K562 (cell line): ENCODE data around the gene PTPMT1. TPM values are rescaled to one million over a fixed set of nuclear protein-coding genes. Genes with fewer than 3 reads are reported as not detected.

Experiments
- IRF1 ChIP-seq: sonication (generic); formaldehyde crosslinking; IDR thresholded peaks from 2 replicates; pipeline ENCODE4 v1.8.0; 2022; ENCODE audit warnings: missing genetic modification reagents, mild to moderate bottlenecking, borderline replicate concordance
- MAFK ChIP-seq: IDR thresholded peaks from 2 replicates; pipeline ENCODE4 v1.6.1; 2011; ENCODE audit warnings: low read length, improper control_type of control experiment
- MAZ ChIP-seq, 2 experiments: fragments of 450-650 bp in 1 of 2; sonication (generic) in 1 of 2; formaldehyde crosslinking; IDR thresholded peaks in 1 of 2; conservative IDR thresholded peaks in 1 of 2; 2 replicates each; pipeline versions ENCODE4 v1.4.0 to v1.5.0; 2020; ENCODE audit warnings: mild to moderate bottlenecking in 1 of 2, missing genetic modification reagents in 1 of 2
- NUFIP1 ChIP-seq: fragments of 450-650 bp; IDR thresholded peaks from 2 replicates; pipeline ENCODE4 v1.6.1; 2018; ENCODE audit not compliant: partially characterized antibody
- PCBP1 ChIP-seq: fragments of 200-400 bp; formaldehyde crosslinking; IDR thresholded peaks from 2 replicates; pipeline ENCODE4 v1.6.1; 2018; ENCODE audit warnings: mild to moderate bottlenecking, low read depth, low read length; ENCODE audit not compliant: poor library complexity, severe bottlenecking
- SRSF9 ChIP-seq: fragments of 200-400 bp; formaldehyde crosslinking; IDR thresholded peaks from 2 replicates; pipeline ENCODE4 v1.6.1; 2017; ENCODE audit warnings: low read depth, low read length, borderline replicate concordance
- YY1 ChIP-seq, 3 experiments: IDR thresholded peaks; 2 replicates each; pipeline ENCODE4 v1.6.1; 2011; ENCODE audit warnings: low read length in 2 of 3, mild to moderate bottlenecking in 2 of 3, moderate library complexity in 2 of 3, borderline replicate concordance in 1 of 3, control low read depth in 1 of 3, low read depth in 1 of 3; ENCODE audit not compliant: insufficient read depth in 3 of 3, insufficient replicate concordance in 2 of 3, control insufficient read depth in 1 of 3, insufficient read length in 1 of 3; ENCODE audit errors: extremely low read depth in 1 of 3
- ZNF263 ChIP-seq: sonication (generic); formaldehyde crosslinking; IDR thresholded peaks from 2 replicates; pipeline ENCODE4 v1.8.0; 2022; ENCODE audit warnings: mild to moderate bottlenecking, missing genetic modification reagents, borderline replicate concordance
- polyA plus RNA-seq, 8 experiments: library from polyadenylated mRNA; depleted of rRNA in 4 of 8; stranded (reverse) in 5 of 8; unstranded in 3 of 8; fragments of >200 nt; fragmentation: Nextera tagmentation in 2 of 8; fragmentation: Illumina TruSeq in 1 of 8; extraction: Ambion mirVana in 2 of 8; extraction: Trizol in 1 of 8; gene quantifications; 2 replicates each; pipeline versions ENCODE4 v1.2.1 to v1.2.3, GENCODE V29; 2011 to 2014; ENCODE audit warnings: inconsistent platforms in 1 of 8, missing spikeins in 1 of 8
- total RNA-seq, 7 experiments: library from RNA; depleted of rRNA in 6 of 7; stranded (reverse); fragments of >200 nt in 6 of 7; fragmentation: Illumina TruSeq in 2 of 7; extraction: Trizol in 2 of 7; gene quantifications; 2 replicates each; pipeline versions ENCODE4 v1.2.1 to v1.2.3, GENCODE V29; 2011 to 2021; ENCODE audit warnings: low replicate concordance in 1 of 7
- TF ChIP-seq, protein P1 (sequence below): fragments of 450-650 bp; IDR thresholded peaks from 2 replicates; pipeline ENCODE4 v1.6.1; 2016; ENCODE audit warnings: borderline replicate concordance

The PTPMT1 gene
- total and polyA plus RNA-seq, 9 of the 15 experiments (the other 6 are each of a cell fraction or from before 2014, with no cell fraction given), result 10.4 to 140 (median 67.2) TPM

GRCh38 chr11:47570651-47571356 lies 5.4 kb downstream of the PTPMT1 start (continued):
- TF ChIP-seq IRF1 (CRISPR knock-in tag) (no peak), YY1 (IDR thresholded peaks at IDR 0.05; ENCODE audit: borderline replicate concordance in 1 of 3, control insufficient read depth in 1 of 3, extremely low read depth in 1 of 3, insufficient read depth in 3 of 3, insufficient read length in 1 of 3, insufficient replicate concordance in 2 of 3, low read depth in 1 of 3, low read length in 2 of 3) (no peak), MAFK (no peak), NUFIP1 (no peak), MAZ (CRISPR knock-in tag; conservative IDR thresholded peaks at IDR 0.05 in 1 of 2, IDR thresholded peaks at IDR 0.05 in 1 of 2) (no peak), SRSF9 (no peak), PCBP1 (no peak), ZNF263 (CRISPR knock-in tag) (no peak)
- TF ChIP-seq, protein P1, sequence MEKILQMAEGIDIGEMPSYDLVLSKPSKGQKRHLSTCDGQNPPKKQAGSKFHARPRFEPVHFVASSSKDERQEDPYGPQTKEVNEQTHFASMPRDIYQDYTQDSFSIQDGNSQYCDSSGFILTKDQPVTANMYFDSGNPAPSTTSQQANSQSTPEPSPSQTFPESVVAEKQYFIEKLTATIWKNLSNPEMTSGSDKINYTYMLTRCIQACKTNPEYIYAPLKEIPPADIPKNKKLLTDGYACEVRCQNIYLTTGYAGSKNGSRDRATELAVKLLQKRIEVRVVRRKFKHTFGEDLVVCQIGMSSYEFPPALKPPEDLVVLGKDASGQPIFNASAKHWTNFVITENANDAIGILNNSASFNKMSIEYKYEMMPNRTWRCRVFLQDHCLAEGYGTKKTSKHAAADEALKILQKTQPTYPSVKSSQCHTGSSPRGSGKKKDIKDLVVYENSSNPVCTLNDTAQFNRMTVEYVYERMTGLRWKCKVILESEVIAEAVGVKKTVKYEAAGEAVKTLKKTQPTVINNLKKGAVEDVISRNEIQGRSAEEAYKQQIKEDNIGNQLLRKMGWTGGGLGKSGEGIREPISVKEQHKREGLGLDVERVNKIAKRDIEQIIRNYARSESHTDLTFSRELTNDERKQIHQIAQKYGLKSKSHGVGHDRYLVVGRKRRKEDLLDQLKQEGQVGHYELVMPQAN, result no peak
